HCT116 (cell line): ENCODE data around the gene PDGFD. TPM values are rescaled to one million over a fixed set of nuclear protein-coding genes. Genes with fewer than 3 reads are reported as not detected.

Source experiments
- ATAC-seq: fragments of 200-7000 bp; cut with Tn5 transposase; 2 replicates; pipeline ENCODE4 v1.9.1; 2020; ENCODE audit warnings: mild to moderate bottlenecking, moderate library complexity
- BruUV-seq: library from RNA; stranded (reverse); fragments of 400-500 nt; replicated peaks from 2 replicates; lab custom pipeline; 2021; lab: Mats Ljungman, UMichigan
- CTCF ChIA-PET: fragments of 300-600 bp; sonication (Branson Sonifier 250); formaldehyde crosslinking; loops from one replicate; lab custom pipeline; 2021; ENCODE audit warnings: antibody characterized with exemption; lab: Charles Lee
- POLR2A ChIA-PET: fragments of 300-600, 350-600 bp; sonication (Branson Sonifier 250); formaldehyde crosslinking; loops from one replicate; lab custom pipeline; 2021; ENCODE audit warnings: antibody characterized with exemption; lab: Charles Lee
- RAD21 ChIA-PET, 2 experiments: fragments of 300-600 bp; sonication (Branson Sonifier 250); formaldehyde crosslinking; loops; one replicate each; lab custom pipeline; 2023; ENCODE audit warnings: low total read pairs in 2 of 2; ENCODE audit not compliant: uncharacterized antibody in 2 of 2, unreplicated experiment in 2 of 2, low non-redundant PET in 1 of 2; lab: Charles Lee
- DNase-seq: peaks from one replicate; pipeline ENCODE4 v3.0.0-alpha.2; 2010; ENCODE audit warnings: low read depth, low spot score
- H2AFZ ChIP-seq: fragments of 200-600 bp; shearing (Covaris generic), sonication (generic); 2 replicates; pipeline ENCODE4 v1.6.1; 2017; ENCODE audit warnings: low read depth, mixed run types, mixed read lengths, antibody characterized with exemption, low read length; ENCODE audit not compliant: poor library complexity, severe bottlenecking
- H3K27ac ChIP-seq: 2 replicates; pipeline ENCODE4 v1.5.1; 2012; ENCODE audit warnings: low read depth, low read length
- H3K27me3 ChIP-seq: fragments of 200-600 bp; sonication (generic); 2 replicates; pipeline ENCODE4 v1.6.1; 2016; ENCODE audit warnings: mixed run types, low read length, mixed read lengths; ENCODE audit not compliant: insufficient read depth
- H3K36me3 ChIP-seq, 2 experiments: fragments of 200-500 bp in 1 of 2; fragments of 200-600 bp in 1 of 2; sonication (Bioruptor generic) in 1 of 2; sonication (generic) in 1 of 2; 2 replicates each; pipeline versions ENCODE4 v1.5.1 to v1.6.1; 2014 to 2016; ENCODE audit warnings: low read length in 2 of 2, inconsistent platforms in 1 of 2, mixed read lengths in 1 of 2, mixed run types in 1 of 2; ENCODE audit not compliant: insufficient read depth in 2 of 2, control insufficient read depth in 1 of 2
- H3K4me1 ChIP-seq, 2 experiments: fragments of 200-600 bp in 1 of 2; sonication (generic) in 1 of 2; 2 replicates each; pipeline versions ENCODE4 v1.5.1 to v1.6.1; 2012 to 2017; ENCODE audit warnings: low read length in 2 of 2, inconsistent platforms in 1 of 2, mild to moderate bottlenecking in 1 of 2, mixed read lengths in 1 of 2, mixed run types in 1 of 2, moderate library complexity in 1 of 2; ENCODE audit not compliant: insufficient read depth in 2 of 2, control insufficient read depth in 1 of 2
- H3K4me2 ChIP-seq: fragments of 200-600 bp; sonication (generic); 2 replicates; pipeline ENCODE4 v1.6.1; 2017; ENCODE audit warnings: mixed run types, low read length, mixed read lengths
- H3K4me3 ChIP-seq, 2 experiments: fragments of 200-600 bp in 1 of 2; sonication (generic) in 1 of 2; replicated peaks in 1 of 2; 2 replicates each; pipeline ENCODE4 v1.5.1; 2011 to 2016; ENCODE audit warnings: low read length in 2 of 2, control low read depth in 1 of 2, low read depth in 1 of 2, mild to moderate bottlenecking in 1 of 2, mixed read lengths in 1 of 2, mixed run types in 1 of 2
- H3K79me2 ChIP-seq: fragments of 200-600 bp; sonication (generic); 2 replicates; pipeline ENCODE4 v1.6.1; 2017; ENCODE audit warnings: mild to moderate bottlenecking, mixed run types, low read length, moderate library complexity, mixed read lengths; ENCODE audit not compliant: insufficient read depth
- H3K9ac ChIP-seq: fragments of 200-600 bp; sonication (generic); 2 replicates; pipeline ENCODE4 v1.6.1; 2016; ENCODE audit warnings: low read length, mixed read lengths
- H3K9me2 ChIP-seq: fragments of 200-600 bp; sonication (generic), shearing (Covaris generic); 2 replicates; pipeline ENCODE4 v1.6.1; 2017; ENCODE audit warnings: mixed run types, mild to moderate bottlenecking, moderate library complexity; ENCODE audit not compliant: insufficient read depth
- H3K9me3 ChIP-seq, 2 experiments: fragments of 200-500 bp in 1 of 2; fragments of 200-600 bp in 1 of 2; sonication (Bioruptor generic) in 1 of 2; sonication (generic) in 1 of 2; 2 replicates each; pipeline ENCODE4 v1.6.1; 2014 to 2017; ENCODE audit warnings: low read length in 2 of 2, mixed read lengths in 2 of 2, inconsistent platforms in 1 of 2, low read depth in 1 of 2, mild to moderate bottlenecking in 1 of 2, mixed run types in 1 of 2, moderate library complexity in 1 of 2; ENCODE audit not compliant: control insufficient read depth in 1 of 2, insufficient read depth in 1 of 2
- H4K20me1 ChIP-seq: fragments of 200-600 bp; sonication (generic), shearing (Covaris generic); 2 replicates; pipeline ENCODE4 v1.6.1; 2017; ENCODE audit warnings: mixed run types, mild to moderate bottlenecking, moderate library complexity; ENCODE audit not compliant: insufficient read depth
- CBX3 ChIP-seq: IDR thresholded peaks from 2 replicates; pipeline ENCODE4 v1.6.1; 2012; ENCODE audit warnings: low read depth
- CEBPB ChIP-seq: IDR thresholded peaks from 2 replicates; pipeline ENCODE4 v1.6.1; 2012; ENCODE audit warnings: low read depth
- CTCF ChIP-seq, 3 experiments: fragments of 200-600 bp in 1 of 3; sonication (generic) in 1 of 3; IDR thresholded peaks in 2 of 3; conservative IDR thresholded peaks in 1 of 3; 2 replicates each; pipeline ENCODE4 v1.5.1; 2012 to 2017; ENCODE audit warnings: low read depth in 2 of 3, low read length in 2 of 3, antibody characterized with exemption in 1 of 3, borderline replicate concordance in 1 of 3, control low read depth in 1 of 3, mild to moderate bottlenecking in 1 of 3, mixed read lengths in 1 of 3, mixed run types in 1 of 3, moderate library complexity in 1 of 3; ENCODE audit not compliant: insufficient read depth in 1 of 3
- ELF1 ChIP-seq: IDR thresholded peaks from 2 replicates; pipeline ENCODE4 v1.6.1; 2012; ENCODE audit warnings: low read depth, borderline replicate concordance
- EZH2 ChIP-seq: fragments of 200-600 bp; sonication (generic); IDR thresholded peaks from 2 replicates; pipeline ENCODE4 v1.6.1; 2017; ENCODE audit warnings: antibody characterized with exemption, mixed run types
- JUND ChIP-seq: IDR thresholded peaks from 2 replicates; pipeline ENCODE4 v1.6.1; 2012
- POLR2AphosphoS5 ChIP-seq: IDR thresholded peaks from 2 replicates; pipeline ENCODE4 v1.6.1; 2011; ENCODE audit warnings: mild to moderate bottlenecking, low read depth, low read length, moderate library complexity
- SIN3A ChIP-seq: IDR thresholded peaks from 2 replicates; pipeline ENCODE4 v1.6.1; 2012; ENCODE audit warnings: low read depth
- YY1 ChIP-seq: IDR thresholded peaks from 2 replicates; pipeline ENCODE4 v1.6.1; 2011; ENCODE audit warnings: low read length, low read depth, moderate library complexity, mild to moderate bottlenecking; ENCODE audit not compliant: insufficient replicate concordance; ENCODE audit errors: extremely low read depth
- ZNF274 ChIP-seq: fragments of 200-500 bp; sonication (Bioruptor generic); IDR thresholded peaks from 2 replicates; pipeline ENCODE4 v1.6.1; 2014; ENCODE audit warnings: mild to moderate bottlenecking, low read depth, low read length, inconsistent platforms
- intact Hi-C: fragments of 100-400 bp; cut with micrococcal nuclease; formaldehyde crosslinking; loops from 2 replicates; pipeline ENCODE4 v1.10.0; 2022
- total RNA-seq: library from RNA; stranded (reverse); gene quantifications from one replicate; pipeline ENCODE4 v1.2.1, GENCODE V29; 2021; ENCODE audit not compliant: unreplicated experiment

Gene PDGFD
- total RNA-seq, 1 experiment from 2014 or later = 0.34 TPM

GRCh38 chr11:103867481-103867880, 296.5 kb downstream of the PDGFD start:
- Histone ChIP-seq H3K4me2 (no peak overlapping the region), H3K9ac (no peak overlapping the region), H2AFZ (no peak overlapping the region), H4K20me1 (no peaks in the 10 kb centered on the region), H3K27ac (no peak overlapping the region), H3K27me3 (no peaks in the 10 kb centered on the region), H3K9me3 (no peaks in the 10 kb centered on the region), H3K9me2 (no peaks in the 10 kb centered on the region), H3K4me1 (no peaks in the 10 kb centered on the region), H3K4me3 (no peak overlapping the region), H3K36me3 (no peaks in the 10 kb centered on the region), H3K79me2 (no peaks in the 10 kb centered on the region)
- no peak for ATAC-seq
- DNase-seq = no peak
- BruUV-seq = no TSS peak
- intact Hi-C loops = no loop called here
- ChIA-PET RAD21 (no interaction called here), CTCF (no interaction called here), POLR2A (no interaction called here)
- TF ChIP-seq ELF1 (no peak), SIN3A (no peak), ZNF274 (no peak), JUND (no peak), YY1 (no peak), CBX3 (no peak), CTCF (IDR thresholded peaks at IDR 0.05 in 2 of 3, conservative IDR thresholded peaks at IDR 0.05 in 1 of 3; ENCODE audit: borderline replicate concordance in 1 of 3, insufficient read depth in 1 of 3, low read depth in 2 of 3, low read length in 2 of 3) (no peak), EZH2 (no peak), CEBPB (no peak), POLR2AphosphoS5 (no peak)
